Activated CD8-positive, alpha-beta memory T cell treated with anti-CD3 and anti-CD28 coated beads, Interleukin-2, amount 50 U/mL, for 4 hours (primary cell): ENCODE results near the gene MZF1.
"Not testable (repeated sequence)": the region's sequence is repeated elsewhere in the genome, so short reads cannot be mapped to it uniquely, and the experiment has no call there.

Experiments used
- DNase-seq: peaks from one replicate; pipeline ENCODE4 v3.0.0-alpha.2; 2020

The MZF1 gene

GRCh38 chr19:58555369-58555885, 17.7 kb downstream of the MZF1 start:
- DNase-seq = no peak

GRCh38 chr19:58554494-58555368, 18.4 kb downstream of the MZF1 start, which contains the start of gene CHMP2A:
CHMP2A (minus strand) TSS chr19:58555105; CDS start chr19:58554212, 893 bp downstream.
- DNase-seq = peak; percentile 98

DNA sequence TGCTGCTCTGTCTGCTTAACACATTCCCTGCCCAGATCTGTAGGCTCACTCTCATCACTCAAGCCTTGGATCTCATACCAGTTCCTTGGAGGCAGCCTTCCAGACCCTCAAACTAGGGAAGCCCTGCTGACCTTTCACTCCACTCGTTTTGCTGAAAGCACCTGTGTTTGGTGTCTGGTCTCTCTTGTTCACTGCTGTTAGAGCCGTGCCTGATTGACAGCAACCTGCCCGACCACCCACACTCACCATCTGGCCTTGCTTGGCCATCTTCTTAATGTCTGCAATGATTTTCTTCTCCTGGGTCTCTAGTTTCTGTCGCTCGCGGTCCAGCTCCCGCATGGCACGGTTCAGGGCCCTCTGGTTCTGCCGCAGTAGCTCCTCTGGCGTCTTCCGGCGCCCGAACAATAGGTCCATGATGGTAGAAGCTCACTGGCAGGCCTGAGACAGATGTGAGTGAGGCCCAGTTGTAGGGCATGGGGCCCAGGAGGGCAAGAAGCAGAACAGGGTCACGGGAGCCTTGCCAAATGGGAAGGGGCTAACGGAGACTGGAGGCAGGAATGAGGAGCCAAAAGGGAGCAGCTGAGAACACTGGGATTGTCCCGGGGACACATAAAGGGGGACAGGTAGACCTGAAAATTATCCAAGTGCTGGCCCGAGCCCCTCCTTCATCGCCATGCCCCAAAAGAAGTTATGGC, 19.2 kb downstream of the MZF1 start:
- no peak for DNase-seq

DNA sequence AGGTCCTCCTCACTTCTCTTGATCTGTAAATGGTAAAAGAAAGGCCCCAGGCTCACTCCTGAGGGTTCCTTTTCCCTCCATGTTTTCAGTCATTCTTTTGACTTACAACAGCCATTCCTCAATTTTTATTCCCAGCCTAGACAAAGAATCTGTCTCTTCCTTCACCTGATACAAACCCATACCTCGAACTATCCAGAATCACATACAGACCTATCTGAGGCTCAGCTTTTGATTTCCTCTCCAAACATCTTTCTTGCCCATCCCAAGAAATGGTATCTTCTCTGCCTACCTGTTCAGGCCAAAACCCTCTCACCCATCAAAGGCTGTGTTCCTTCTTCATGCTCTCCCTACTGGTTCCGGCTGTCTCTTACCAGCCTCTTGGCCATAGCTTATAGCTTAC, 20.5 kb downstream of the MZF1 start:
- no peak for DNase-seq

GRCh38 chr19:58551577-58552471, 21.3 kb downstream of the MZF1 start:
- DNase-seq = no peak

DNA sequence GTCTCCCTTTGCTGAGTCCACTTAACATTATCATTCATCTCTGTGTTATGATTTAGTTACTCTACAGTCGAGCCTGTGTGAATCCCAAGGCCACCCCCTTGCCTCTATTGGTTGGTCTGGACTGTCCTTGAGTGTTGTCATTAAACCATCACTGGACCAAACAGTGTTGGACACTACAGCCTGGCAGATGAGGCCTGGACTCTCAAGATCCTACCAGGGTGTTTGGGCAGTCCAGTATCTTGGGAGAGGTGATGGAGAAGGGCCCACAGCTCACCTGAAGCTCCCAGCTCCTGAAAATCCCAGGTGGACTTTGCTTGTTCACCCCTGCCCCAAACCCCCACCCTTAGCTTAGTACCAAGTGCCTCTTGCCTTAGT, 22.0 kb downstream of the MZF1 start:
- DNase-seq = no peak

DNA sequence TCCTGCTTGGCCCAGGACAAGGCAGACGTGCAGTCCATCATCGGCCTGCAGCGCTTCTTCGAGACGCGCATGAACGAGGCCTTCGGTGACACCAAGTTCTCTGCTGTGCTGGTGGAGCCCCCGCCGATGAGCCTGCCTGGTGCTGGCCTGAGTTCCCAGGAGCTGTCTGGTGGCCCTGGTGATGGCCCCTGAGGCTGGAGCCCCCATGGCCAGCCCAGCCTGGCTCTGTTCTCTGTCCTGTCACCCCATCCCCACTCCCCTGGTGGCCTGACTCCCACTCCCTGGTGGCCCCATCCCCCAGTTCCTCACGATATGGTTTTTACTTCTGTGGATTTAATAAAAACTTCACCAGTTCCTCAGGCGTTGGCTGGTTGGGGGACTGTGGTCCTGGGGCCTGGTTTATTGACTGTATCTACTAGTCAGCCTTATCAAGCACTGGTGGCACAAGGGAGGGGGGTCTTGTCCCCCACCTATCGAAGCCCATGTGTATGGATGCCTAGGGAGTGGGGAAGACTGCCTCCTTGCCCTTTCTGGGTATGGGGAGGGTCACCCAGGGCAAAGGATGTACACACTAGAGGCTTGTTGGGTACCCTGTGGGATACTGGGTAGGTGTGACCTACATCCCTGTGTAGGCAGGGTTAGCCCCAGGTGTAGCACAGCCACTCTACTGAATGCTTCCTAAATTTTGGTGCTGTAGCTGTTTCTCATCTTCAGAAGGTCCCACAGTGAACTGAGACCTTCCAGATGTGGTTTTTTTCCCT, 22.6 kb downstream of the MZF1 start:
- DNase-seq = no peak

DNA sequence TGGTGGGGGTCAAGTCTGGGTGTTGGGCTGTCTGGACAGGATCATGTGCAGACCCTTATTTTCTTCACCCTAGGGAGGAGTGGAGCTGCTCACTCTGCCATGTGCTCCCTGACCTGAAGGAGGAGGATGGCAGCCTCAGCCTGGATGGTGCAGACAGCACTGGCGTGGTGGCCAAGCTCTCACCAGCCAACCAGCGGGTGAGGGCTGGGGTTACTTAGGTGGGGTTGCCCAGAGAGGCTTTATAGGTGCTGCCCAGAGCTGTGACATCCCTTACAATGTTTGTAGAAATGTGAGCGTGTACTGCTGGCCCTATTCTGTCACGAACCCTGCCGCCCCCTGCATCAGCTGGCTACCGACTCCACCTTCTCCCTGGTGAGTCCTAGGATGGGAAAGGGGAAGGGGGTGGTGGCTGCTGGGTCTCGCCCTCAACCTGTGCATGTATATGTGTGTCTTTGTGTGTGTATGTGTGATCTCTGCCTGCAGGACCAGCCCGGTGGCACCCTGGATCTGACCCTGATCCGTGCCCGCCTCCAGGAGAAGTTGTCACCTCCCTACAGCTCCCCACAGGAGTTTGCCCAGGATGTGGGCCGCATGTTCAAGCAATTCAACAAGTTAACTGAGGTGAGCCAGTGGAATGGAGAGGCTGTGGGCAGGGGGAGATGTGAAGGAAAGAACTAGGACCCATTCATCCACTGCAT, 23.3 kb downstream of the MZF1 start:
- DNase-seq = no peak

DNA sequence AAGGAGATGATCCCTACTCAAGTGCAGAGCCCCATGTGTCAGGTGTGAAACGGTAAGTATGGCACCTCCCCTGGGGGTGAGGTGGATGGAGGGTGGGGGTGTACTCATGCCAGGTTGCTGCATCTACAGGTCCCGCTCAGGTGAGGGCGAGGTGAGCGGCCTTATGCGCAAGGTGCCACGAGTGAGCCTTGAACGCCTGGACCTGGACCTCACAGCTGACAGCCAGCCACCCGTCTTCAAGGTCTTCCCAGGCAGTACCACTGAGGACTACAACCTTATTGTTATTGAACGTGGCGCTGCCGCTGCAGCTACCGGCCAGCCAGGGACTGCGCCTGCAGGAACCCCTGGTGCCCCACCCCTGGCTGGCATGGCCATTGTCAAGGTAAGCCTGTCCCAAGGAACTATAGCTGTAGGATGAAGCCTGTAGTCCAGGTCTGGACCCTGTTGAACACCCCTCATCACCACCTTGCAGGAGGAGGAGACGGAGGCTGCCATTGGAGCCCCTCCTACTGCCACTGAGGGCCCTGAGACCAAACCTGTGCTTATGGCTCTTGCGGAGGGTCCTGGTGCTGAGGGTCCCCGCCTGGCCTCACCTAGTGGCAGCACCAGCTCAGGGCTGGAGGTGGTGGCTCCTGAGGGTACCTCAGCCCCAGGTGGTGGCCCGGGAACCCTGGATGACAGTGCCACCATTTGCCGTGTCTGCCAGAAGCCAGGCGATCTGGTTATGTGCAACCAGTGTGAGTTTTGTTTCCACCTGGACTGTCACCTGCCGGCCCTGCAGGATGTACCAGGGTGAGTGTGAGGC, 24.1 kb downstream of the MZF1 start:
- no peak for DNase-seq

GRCh38 chr19:58547323-58548312, 25.5 kb downstream of the MZF1 start:
- no peak for DNase-seq

DNA sequence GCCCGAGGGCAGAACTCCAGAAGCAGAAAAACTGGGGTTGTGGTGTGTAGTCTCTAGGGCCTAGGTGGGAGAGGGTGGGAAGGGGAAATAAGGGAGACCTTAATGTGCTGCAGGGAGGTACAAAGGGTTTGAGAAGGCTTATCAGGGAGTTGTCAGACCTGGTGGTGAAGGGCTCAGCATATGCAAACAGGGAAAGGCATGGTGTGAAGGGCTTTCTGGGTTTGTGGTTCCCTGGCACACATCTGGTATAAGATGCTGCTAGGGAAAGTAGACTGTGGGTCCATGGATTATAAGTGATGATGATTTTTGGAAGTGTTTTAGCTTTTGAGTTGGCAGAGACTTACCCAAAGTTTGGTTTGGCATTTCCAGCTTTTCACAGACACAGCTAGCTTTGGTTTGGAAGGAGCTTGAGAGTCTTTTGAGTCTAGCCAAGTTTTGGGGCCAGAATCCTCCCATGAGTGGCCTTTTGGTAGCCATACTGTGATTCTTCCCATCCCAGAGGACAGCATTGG, 27.1 kb downstream of the MZF1 start:
- no peak for DNase-seq

- no peak for DNase-seq
Observed at GRCh38 chr19:58545286-58546018, 27.7 kb downstream of the MZF1 start.

DNA sequence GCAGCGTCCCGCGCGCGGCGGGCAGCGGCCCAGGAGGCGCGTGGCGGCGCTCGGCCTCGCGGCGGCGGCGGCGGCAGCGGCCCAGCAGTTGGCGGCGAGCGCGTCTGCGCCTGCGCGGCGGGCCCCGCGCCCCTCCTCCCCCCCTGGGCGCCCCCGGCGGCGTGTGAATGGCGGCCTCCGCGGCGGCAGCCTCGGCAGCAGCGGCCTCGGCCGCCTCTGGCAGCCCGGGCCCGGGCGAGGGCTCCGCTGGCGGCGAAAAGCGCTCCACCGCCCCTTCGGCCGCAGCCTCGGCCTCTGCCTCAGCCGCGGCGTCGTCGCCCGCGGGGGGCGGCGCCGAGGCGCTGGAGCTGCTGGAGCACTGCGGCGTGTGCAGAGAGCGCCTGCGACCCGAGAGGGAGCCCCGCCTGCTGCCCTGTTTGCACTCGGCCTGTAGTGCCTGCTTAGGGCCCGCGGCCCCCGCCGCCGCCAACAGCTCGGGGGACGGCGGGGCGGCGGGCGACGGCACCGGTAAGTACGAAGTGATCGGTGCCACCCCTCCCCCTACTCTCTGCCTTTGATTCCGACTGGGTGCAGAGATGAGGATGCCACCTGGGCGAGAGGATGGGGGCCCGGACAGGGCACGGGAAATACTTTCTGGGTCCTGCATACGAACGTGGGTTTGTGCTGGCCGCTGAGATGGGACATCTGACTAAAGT, 28.4 kb downstream of the MZF1 start:
- DNase-seq = peak; percentile 78

DNA sequence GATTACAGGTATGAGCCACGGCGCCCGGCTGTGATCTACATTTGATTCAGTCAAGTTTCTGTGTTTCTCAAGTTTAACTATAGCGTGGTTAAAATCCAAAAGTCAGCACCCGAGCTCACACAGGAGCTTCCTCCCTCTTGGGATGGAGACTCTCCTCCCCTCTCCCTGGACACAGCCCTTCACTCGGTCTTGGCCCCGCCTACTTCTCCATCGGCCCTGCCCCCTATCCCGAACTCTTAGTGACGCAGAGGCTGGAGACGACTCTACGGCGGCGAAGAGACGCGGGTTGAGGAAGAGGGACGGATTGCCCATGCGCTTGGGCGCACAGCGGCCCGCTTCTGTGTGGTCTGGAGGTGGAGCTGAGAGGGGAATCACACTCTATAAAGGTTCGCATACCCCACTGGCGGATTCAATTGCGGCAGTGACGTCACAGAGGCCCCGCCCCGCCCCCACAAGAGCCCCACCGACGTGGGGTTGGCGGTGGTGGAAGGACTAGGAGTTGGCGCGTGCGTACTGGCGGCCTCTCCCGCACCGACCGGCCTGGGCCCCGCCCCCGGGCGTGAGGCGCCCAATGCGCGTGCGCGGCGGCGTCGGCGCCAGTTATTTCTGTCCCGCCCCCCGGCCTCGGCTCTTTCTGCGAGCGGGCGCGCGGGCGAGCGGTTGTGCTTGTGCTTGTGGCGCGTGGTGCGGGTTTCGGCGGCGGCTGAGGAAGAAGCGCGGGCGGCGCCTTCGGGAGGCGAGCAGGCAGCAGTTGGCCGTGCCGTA, 29.1 kb downstream of the MZF1 start, which contains the start of gene TRIM28:
Gene TRIM28 (plus strand): TSS at position 239 of the 765 bp plus-strand sequence. CDS start 694 bp downstream, outside the sequence.
- peak; percentile 100 for DNase-seq

DNA sequence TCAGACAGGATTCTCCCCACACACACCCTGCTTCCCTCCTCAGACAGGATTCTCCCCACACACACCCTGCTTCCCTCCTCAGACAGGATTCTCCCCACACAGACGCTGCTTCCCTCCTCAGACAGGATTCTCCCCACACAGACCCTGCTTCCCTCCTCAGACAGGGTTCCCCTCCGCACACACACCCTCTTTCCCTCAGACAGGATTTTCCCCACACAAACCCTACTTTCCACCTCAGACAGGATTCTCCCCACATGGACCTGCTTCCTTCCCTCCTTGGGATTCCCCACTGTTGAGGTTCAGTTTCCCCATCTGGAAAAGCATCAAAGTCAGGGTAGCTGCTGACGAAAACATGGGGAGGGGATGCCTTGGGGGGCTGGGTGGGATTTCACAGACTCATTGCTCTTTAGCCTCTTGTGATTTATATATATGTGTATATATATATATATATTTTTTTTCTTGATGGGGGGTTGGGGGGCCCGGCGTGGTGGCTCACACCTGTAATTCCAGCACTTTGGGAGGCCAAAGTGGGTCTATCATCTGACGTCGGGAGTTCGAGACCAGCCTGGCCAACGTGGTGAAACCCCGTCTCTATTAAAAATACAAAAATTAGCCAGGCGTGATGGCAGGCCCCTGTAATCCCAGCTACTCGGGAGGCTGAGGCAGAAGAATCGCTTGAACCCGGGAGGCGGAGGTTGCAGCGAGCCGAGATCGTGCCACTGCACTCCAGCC, 30.3 kb downstream of the MZF1 start:
- not testable (repeated sequence) for DNase-seq

- DNase-seq = not testable (repeated sequence)
Observed at GRCh38 chr19:58539169-58539559, 34.0 kb downstream of the MZF1 start.
